ENCODE data around the gene DMRTC2.
A peak's percentile ranks its signal among the peaks of the same experiment; 100 is the strongest.

The DMRTC2 gene

DNA sequence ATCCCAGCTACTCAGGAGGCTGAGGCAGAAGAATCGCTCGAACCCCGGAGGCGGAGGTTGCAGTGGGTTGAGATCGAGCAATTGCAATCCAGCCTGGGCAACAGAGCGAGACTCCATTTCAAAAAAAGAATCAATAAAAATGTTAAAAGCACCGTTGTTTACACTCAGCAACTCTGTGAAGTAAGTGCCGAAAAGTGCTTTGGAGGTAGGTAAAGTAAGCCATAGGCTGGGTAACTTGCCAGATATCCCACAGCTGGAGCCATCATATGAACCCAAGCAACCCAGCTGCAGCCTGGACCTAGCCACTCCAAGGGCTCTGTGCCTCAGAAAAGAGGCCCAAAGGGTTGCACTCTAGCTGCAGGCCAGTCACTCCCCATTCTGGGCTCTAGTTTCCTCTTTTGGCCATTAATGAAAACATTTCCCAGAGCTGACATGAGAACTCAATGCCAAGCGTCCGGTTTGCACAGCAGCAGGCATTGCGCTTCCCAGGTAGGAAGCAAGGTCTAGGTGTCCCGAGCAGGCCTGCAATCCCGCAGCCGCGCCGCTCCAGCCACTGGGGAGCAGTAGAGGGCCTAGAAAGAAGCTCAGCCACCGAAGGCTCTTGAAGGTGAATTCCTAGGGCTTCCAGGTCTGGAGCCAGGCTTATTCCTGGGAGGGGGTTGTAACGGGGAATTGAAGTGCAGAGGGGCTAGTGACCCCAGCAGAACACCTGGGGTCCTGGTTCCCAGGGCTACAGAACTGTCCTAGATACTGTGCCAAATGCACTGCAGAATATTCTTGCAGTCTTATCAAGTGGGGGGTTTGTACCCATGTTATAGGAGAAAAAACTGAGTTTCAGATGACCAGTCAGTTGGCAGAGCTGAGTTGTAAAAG lies 28.2 kb downstream of the DMRTC2 start:
- Histone ChIP-seq H3K4me3 (ENCODE audit: low read depth, low read length) (no peak overlapping the region), H3K27ac (ENCODE audit: extremely low read depth, low read depth, low read length) (no peak overlapping the region), H3K36me3 (ENCODE audit: control insufficient read depth in 2 of 2, insufficient read depth in 1 of 2, low read length in 2 of 2) (peaks cover 35 to 43% of the 10 kb centered on the region in 2 experiments), H3K4me1 (ENCODE audit: control insufficient read depth, insufficient read depth, low read length) (no peaks in the 10 kb centered on the region; the same call in 1 of the 2 replicates), H3K9me3 (ENCODE audit: control insufficient read depth, insufficient read depth, low read depth, low read length) (no peaks in the 10 kb centered on the region)
- ChIA-PET CTCF (interaction anchor here (0.6 to 5.9 kb wide), 28 partner anchors 8 to 1431 kb away, joined by 3 to 73 read pairs (median 5); partner anchors contain the start of genes RABAC1 and RPS19), POLR2A (interaction anchor here (0.5 to 7.2 kb wide), 19 partner anchors 9 to 1651 kb away, joined by 3 to 118 read pairs (median 5); partner anchors contain the start of genes ARHGEF1, RABAC1 and RPS19)
- TF ChIP-seq KLF10 (tag by site-specific recombination; IDR thresholded peaks at IDR 0.05) = peak; percentile 25; the same call in 1 of the 2 replicates
- no peak for TF ChIP-seq ZNF169 (tag by site-specific recombination; IDR thresholded peaks at IDR 0.05)
- no peak for TF ChIP-seq BCL11B (tag by site-specific recombination; IDR thresholded peaks at IDR 0.05; ENCODE audit: low read depth)
- peak; percentile 96 for TF ChIP-seq ZNF600 (tag by site-specific recombination; IDR thresholded peaks at IDR 0.05)
- TF ChIP-seq SETDB1 (IDR thresholded peaks at IDR 0.05; ENCODE audit: insufficient read length, low read length) = no peak
- TF ChIP-seq, protein P1, sequence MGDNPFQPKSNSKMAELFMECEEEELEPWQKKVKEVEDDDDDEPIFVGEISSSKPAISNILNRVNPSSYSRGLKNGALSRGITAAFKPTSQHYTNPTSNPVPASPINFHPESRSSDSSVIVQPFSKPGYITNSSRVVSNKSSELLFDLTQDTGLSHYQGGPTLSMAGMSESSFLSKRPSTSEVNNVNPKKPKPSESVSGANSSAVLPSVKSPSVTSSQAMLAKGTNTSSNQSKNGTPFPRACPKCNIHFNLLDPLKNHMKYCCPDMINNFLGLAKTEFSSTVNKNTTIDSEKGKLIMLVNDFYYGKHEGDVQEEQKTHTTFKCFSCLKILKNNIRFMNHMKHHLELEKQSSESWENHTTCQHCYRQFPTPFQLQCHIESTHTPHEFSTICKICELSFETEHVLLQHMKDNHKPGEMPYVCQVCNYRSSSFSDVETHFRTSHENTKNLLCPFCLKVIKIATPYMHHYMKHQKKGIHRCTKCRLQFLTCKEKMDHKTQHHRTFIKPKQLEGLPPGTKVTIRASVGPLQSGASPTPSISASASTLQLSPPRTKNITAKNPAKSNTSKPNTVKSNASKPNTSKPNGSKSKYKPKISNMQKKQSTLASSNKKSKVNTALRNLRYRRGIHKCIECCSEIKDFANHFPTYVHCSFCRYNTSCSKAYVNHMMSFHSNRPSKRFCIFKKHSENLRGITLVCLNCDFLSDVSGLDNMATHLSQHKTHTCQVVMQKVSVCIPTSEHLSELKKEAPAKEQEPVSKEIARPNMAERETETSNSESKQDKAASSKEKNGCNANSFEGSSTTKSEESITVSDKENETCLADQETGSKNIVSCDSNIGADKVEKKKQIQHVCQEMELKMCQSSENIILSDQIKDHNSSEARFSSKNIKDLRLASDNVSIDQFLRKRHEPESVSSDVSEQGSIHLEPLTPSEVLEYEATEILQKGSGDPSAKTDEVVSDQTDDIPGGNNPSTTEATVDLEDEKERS (tag by site-specific recombination; IDR thresholded peaks at IDR 0.05) = no peak; the same call in 1 of the 2 replicates
- peak; percentile 12; the same call in 1 of the 2 replicates for TF ChIP-seq SP3 (tag by site-specific recombination; IDR thresholded peaks at IDR 0.05)
- no peak for TF ChIP-seq ZNF623 (tag by site-specific recombination; IDR thresholded peaks at IDR 0.05)
- TF ChIP-seq PRDM1 (tag by site-specific recombination; IDR thresholded peaks at IDR 0.05) = no peak
- no peak; the same call in 1 of the 2 replicates for TF ChIP-seq ZNF76 (tag by site-specific recombination; IDR thresholded peaks at IDR 0.05; ENCODE audit: borderline replicate concordance, low read depth)
- TF ChIP-seq ZEB2 (tag by site-specific recombination; IDR thresholded peaks at IDR 0.05) = 0 out of 2 replicates have a peak, but pooled peaks have one; percentile 71
- TF ChIP-seq, protein P2, sequence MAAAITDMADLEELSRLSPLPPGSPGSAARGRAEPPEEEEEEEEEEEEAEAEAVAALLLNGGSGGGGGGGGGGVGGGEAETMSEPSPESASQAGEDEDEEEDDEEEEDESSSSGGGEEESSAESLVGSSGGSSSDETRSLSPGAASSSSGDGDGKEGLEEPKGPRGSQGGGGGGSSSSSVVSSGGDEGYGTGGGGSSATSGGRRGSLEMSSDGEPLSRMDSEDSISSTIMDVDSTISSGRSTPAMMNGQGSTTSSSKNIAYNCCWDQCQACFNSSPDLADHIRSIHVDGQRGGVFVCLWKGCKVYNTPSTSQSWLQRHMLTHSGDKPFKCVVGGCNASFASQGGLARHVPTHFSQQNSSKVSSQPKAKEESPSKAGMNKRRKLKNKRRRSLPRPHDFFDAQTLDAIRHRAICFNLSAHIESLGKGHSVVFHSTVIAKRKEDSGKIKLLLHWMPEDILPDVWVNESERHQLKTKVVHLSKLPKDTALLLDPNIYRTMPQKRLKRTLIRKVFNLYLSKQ (tag by site-specific recombination; IDR thresholded peaks at IDR 0.05; ENCODE audit: borderline replicate concordance) = no peak
- TF ChIP-seq, protein P3, sequence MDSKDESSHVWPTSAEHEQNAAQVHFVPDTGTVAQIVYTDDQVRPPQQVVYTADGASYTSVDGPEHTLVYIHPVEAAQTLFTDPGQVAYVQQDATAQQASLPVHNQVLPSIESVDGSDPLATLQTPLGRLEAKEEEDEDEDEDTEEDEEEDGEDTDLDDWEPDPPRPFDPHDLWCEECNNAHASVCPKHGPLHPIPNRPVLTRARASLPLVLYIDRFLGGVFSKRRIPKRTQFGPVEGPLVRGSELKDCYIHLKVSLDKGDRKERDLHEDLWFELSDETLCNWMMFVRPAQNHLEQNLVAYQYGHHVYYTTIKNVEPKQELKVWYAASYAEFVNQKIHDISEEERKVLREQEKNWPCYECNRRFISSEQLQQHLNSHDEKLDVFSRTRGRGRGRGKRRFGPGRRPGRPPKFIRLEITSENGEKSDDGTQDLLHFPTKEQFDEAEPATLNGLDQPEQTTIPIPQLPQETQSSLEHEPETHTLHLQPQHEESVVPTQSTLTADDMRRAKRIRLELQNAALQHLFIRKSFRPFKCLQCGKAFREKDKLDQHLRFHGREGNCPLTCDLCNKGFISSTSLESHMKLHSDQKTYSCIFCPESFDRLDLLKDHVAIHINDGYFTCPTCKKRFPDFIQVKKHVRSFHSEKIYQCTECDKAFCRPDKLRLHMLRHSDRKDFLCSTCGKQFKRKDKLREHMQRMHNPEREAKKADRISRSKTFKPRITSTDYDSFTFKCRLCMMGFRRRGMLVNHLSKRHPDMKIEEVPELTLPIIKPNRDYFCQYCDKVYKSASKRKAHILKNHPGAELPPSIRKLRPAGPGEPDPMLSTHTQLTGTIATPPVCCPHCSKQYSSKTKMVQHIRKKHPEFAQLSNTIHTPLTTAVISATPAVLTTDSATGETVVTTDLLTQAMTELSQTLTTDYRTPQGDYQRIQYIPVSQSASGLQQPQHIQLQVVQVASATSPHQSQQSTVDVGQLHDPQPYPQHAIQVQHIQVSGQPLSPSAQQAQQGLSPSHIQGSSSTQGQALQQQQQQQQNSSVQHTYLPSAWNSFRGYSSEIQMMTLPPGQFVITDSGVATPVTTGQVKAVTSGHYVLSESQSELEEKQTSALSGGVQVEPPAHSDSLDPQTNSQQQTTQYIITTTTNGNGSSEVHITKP (tag by site-specific recombination; IDR thresholded peaks at IDR 0.05) = no peak
- TF ChIP-seq ZNF184 (tag by site-specific recombination; IDR thresholded peaks at IDR 0.05) = no peak
- TF ChIP-seq ZSCAN5A (tag by site-specific recombination; IDR thresholded peaks at IDR 0.05) = no peak
- TF ChIP-seq ZNF138 (tag by site-specific recombination; IDR thresholded peaks at IDR 0.05; ENCODE audit: borderline replicate concordance) = no peak
- TF ChIP-seq ZNF292 (tag by site-specific recombination; IDR thresholded peaks at IDR 0.05; ENCODE audit: borderline replicate concordance, low read depth) = no peak
- no peak for TF ChIP-seq INSM2 (tag by site-specific recombination; IDR thresholded peaks at IDR 0.05)
- TF ChIP-seq ZNF157 (tag by site-specific recombination; IDR thresholded peaks at IDR 0.05) = no peak
- peak; percentile 54; the same call in 1 of the 2 replicates for TF ChIP-seq WT1 (tag by site-specific recombination; IDR thresholded peaks at IDR 0.05)
- TF ChIP-seq ZNF37A (tag by site-specific recombination; IDR thresholded peaks at IDR 0.05) = no peak
- no peak for TF ChIP-seq GLIS1 (tag by site-specific recombination; IDR thresholded peaks at IDR 0.05)
- TF ChIP-seq BCL11A (tag by site-specific recombination; IDR thresholded peaks at IDR 0.05; ENCODE audit: low read depth) = peak; percentile 74
- no peak for TF ChIP-seq ZSCAN16 (tag by site-specific recombination; IDR thresholded peaks at IDR 0.05)
- TF ChIP-seq GLI4 (tag by site-specific recombination; IDR thresholded peaks at IDR 0.05) = no peak
- 0 out of 2 replicates have a peak, but pooled peaks have one; percentile 13 for TF ChIP-seq ZFP37 (tag by site-specific recombination; IDR thresholded peaks at IDR 0.05)
